HCEC 1CT (cell line): ENCODE measurements around the gene PGA5.
"Not testable (repeated sequence)": the region's sequence is repeated elsewhere in the genome, so short reads cannot be mapped to it uniquely, and the experiment has no call there.

Experiments
- DNase-seq: peaks from one replicate; pipeline ENCODE4 v3.0.0-alpha.2; 2017

The PGA5 gene

GRCh38 chr11:61240875-61241274, at the start of gene PGA5:
Gene PGA5, plus strand, starts transcription at chr11:61241175. Its CDS starts 52 bp downstream, at chr11:61241227.
- DNase-seq: not testable (repeated sequence)

DNA sequence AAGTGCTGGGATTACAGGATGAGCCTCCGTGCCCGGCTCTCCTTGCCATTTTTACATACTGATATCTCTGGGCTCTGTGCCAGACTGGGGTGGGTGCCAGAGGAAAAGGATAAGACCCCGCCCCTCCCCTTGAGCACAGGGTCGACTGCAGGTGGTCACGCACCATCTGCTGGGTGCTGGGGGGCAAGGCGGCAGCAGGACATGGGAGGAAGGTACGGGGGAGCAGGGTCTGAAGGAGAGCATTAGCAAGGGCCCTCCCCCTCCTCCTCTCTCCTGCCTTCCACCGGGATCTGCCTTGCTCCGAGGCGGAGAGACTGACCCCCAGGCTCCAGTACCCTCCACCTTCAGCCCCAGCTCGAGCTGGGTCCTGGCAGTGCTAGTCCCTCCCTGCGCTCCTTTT, 47.4 kb upstream of the PGA5 start:
- DNase-seq: no peak

GRCh38 chr11:61194169-61194671, 46.8 kb upstream of the PGA5 start:
- DNase-seq: no peak

- no peak for DNase-seq
Observed at GRCh38 chr11:61194981-61195695, 45.8 kb upstream of the PGA5 start.

DNA sequence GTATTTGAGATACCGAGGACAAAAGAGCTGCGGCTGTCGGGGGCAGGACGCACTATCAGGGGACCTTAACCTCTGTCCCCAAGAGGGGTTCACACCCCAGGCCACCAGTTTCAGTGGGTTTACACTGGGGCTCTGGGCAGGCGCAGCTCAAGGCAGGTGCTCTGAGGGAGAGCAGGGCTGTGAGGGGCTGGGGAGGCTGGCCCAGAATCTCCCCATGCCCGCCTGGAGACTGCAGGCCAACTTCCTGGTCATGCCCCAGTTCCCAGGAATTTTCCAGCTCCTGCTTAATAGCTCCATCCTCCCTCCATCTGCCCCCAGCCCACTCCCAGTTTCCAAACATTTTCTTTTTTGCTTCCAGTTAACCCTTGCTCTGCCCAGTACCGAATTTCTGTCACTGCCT, 45.3 kb upstream of the PGA5 start:
- DNase-seq: no peak

DNA sequence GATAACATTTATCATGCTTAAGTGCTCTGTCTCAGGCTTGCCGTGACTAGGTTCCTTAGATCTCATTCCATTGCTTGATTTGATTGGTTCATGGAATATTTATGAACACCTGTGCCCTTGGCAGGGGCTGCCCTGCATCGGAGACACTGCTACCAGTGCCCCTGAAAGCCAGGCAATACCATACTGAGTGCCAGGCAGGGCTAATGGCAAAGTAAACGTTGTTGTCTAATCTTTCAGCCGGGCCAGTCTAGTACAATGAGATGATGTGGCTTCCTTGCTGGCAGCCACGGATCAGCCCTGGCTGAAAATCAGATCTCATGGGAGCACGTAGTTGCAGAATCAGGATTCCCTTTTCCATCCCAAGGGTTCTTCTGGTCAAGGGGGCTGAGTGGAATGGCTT, 42.6 kb upstream of the PGA5 start:
- no peak for DNase-seq

GRCh38 chr11:61198948-61199523, 41.9 kb upstream of the PGA5 start:
- no peak for DNase-seq

DNA sequence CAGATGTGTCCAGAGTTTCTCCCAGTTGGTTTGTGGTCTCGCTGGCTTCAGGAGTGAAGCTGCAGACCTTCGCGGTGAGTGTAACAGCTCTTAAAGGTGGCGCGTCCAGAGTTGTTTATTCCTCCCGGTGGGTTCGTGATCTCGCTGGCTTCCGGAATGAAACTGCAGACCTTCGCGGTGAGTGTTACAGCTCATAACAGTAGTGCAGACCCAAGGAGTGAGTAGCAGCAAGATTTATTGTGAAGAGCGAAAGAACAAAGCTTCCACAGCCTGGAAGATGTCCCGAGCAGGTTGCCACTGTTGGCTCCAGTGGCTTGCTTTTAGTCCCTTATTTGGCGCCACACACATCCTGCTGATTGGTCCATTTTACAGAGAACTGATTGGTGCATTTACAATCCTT, 39.5 kb upstream of the PGA5 start:
- no peak for DNase-seq

DNA sequence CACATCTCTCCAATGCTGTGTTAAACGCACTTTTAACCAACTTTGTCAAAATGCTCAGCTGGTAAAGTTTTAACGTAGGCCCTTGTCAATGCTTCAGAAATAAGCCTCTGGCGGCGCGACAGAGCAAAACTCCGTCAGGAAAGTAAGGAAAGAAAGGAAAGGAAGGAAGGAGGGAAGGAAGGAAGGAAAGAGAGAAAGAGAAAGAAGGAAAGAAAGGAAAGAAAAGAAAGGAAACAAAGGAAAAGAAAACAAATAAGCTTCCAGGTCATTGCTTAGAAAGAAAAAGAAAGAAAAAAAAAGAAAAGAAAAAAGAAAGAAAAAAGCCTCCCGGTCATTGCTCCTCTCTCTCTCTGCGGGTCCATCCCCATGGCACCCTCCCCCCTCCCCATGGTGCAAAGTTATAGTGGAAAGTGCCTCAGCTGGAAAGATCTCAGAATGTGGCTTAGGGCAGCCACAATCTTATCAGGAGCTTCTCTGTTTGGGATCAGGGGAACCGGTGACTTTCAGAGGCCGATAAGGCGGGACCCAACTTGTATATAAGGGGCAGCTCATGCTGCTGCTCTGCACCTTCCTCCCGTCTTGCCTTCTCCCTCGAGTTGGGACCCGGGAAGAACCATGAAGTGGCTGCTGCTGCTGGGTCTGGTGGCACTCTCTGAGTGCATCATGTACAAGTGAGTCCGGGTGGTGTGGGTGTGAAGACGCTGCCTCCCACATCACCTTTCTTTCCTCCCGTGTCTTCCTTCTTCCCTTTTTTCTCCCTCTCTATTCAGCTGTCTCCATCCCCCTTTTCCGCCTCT, 37.8 kb upstream of the PGA5 start, which contains the start of gene PGA3:
TSS of gene PGA3 (plus strand) at position 566 of the 797 bp plus-strand sequence. CDS start at position 616, 50 bp downstream.
- not testable (repeated sequence) for DNase-seq

GRCh38 chr11:61203873-61204272, 37.1 kb upstream of the PGA5 start:
- not testable (repeated sequence) for DNase-seq

GRCh38 chr11:61204502-61205059, 36.4 kb upstream of the PGA5 start:
- DNase-seq: not testable (repeated sequence)

DNA sequence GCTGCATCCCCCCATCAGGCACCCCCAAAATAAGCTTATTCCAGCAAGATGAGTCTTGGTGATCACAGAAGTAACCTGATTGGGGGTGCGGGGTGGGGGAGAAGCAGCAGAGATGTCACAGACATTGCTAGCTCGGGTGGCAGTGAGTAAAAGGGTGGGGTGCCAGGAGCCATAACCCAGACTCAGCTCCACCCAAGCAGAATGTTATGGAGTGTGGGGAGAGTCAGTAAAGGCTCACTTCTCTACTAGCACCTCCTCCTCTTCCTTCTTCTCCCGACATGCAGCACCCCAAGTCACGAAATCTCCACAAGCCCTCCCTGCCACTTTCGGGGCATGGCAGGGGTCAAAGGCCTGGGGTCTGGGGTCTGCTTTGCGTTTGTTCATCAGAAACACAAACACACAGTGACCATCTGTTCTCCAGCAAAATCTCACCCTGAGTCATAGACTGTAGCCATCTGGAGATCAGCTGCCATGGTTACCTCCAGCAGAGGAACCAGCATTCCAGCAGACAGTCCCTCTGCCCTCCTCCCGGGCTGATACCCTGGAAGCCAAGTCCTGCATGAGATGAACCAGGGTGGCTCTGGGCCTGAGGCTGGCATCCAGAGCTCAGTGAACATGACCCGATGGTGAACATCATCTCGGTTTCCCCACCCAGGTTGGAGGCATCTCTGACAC, 33.2 kb upstream of the PGA5 start:
- not testable (repeated sequence) for DNase-seq

DNA sequence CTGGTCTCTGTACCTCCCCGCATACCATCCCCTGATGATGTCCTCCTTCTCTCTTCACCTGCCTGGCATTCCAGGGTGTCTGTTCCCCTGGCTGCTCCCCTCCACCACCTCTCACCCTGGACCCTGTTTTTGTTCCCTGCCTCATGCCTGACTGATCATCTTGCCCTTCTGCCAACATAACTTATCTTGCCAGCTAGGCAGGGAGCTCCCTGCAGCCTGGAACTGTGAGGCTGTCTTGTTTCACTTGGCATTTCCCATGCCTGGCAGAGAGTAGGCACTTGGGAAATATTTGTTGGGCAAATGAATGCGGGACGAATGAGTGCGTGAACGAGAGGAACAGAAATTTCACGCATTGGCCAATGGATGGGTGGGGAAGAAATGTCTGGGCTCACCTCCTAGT, 30.3 kb upstream of the PGA5 start:
- DNase-seq: not testable (repeated sequence)

DNA sequence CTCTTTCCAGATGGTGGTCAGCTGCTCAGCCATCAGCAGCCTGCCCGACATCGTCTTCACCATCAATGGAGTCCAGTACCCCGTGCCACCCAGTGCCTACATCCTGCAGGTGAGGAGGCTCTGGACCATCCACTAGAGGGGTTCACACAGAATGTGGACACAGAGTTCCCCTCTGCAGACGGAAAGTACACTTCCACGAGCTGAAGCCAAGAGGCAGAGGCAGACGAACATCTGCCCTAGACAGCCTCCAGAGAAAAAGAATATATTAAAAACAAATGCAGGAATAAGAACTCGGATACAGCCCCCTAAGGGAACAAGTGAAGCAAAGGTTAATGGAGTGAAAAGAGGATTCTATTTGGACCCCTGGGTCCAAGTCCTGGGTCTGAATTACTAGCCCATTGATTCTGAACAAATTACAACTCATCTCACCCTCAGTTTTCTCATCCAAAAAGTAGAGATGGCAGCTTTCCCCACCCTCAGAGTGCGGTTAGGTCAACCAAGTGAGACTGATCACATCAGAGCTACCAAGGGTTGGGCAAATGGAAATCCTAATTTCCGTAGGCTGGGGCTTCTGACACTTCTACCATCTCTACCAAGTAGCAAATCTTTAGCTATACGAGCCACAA, 29.5 kb upstream of the PGA5 start:
- DNase-seq: not testable (repeated sequence)

DNA sequence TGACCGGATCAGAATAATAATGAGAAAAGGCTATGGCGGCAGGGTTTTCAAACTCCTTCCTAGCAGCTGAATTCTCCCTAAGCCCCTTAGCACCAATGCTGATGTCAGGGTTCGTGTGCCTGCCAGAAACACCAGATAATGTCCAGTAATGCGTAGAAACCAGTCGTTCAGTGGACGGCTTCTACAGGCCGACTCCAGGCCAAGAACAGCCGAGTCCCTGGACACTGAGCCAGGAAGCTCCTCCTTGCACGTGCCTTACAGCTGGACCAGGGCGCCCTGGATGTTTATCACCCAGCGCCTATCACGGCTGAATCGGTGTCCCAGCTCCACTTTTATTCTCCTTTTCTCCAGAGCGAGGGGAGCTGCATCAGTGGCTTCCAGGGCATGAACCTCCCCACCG, 28.8 kb upstream of the PGA5 start:
- not testable (repeated sequence) for DNase-seq

DNA sequence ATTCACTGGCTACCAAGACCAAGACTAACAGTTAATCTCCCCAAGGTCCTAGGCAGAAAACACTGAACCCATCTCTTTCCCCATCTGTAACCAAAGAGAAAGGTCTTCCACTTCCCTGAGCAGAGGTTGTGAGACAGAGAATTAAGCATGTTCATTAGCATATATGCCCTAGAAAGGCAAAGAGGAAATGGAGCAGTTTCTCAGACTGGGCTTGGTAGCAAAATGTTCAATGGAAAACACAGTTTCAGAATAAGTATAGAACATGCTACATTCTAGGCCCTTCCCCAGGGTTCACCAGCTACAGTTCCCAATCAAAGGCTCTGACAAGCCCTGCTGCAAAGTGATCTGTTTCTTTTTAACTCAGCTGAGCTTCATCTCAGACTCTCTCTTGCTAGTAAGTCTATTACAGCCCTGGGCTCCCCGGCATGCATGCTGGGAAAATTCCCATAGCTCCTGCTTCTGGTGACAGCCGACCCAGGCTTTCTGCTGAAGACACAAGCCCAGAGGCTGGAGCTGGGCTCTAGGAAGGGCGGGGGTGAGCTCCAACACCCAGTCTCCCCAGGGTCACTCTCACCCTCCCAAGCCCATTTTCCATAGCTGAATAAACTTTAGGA, 27.2 kb upstream of the PGA5 start:
- DNase-seq: not testable (repeated sequence)

- not testable (repeated sequence) for DNase-seq
Observed at GRCh38 chr11:61218306-61218705, 22.7 kb upstream of the PGA5 start.

GRCh38 chr11:61219016-61219415, 22.0 kb upstream of the PGA5 start:
- DNase-seq: not testable (repeated sequence)

- DNase-seq: not testable (repeated sequence)
Observed at GRCh38 chr11:61222047-61222446, 18.9 kb upstream of the PGA5 start, which contains the start of gene PGA4. Gene PGA4, plus strand, starts transcription at chr11:61222347. Its CDS starts 54 bp downstream, at chr11:61222401.

GRCh38 chr11:61222692-61223091, 18.3 kb upstream of the PGA5 start:
- not testable (repeated sequence) for DNase-seq

DNA sequence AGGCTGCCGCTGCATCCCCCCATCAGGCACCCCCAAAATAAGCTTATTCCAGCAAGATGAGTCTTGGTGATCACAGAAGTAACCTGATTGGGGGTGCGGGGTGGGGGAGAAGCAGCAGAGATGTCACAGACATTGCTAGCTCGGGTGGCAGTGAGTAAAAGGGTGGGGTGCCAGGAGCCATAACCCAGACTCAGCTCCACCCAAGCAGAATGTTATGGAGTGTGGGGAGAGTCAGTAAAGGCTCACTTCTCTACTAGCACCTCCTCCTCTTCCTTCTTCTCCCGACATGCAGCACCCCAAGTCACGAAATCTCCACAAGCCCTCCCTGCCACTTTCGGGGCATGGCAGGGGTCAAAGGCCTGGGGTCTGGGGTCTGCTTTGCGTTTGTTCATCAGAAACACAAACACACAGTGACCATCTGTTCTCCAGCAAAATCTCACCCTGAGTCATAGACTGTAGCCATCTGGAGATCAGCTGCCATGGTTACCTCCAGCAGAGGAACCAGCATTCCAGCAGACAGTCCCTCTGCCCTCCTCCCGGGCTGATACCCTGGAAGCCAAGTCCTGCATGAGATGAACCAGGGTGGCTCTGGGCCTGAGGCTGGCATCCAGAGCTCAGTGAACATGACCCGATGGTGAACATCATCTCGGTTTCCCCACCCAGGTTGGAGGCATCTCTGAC, 14.4 kb upstream of the PGA5 start:
- not testable (repeated sequence) for DNase-seq
